GM12878 (cell line): ENCODE results near the gene SLC22A23. TPM values are rescaled to one million over a fixed set of nuclear protein-coding genes. Genes with fewer than 3 reads are reported as not detected.
A peak's percentile ranks its signal among the peaks of the same experiment; 100 is the strongest.

Source experiments
- ATAC-seq: fragments of 200-7000 bp; cut with Tn5 transposase; 3 replicates; pipeline ENCODE4 v1.9.1; 2020; ENCODE audit warnings: mild to moderate bottlenecking, moderate library complexity
- BruUV-seq: library from RNA; stranded (reverse); fragments of 400-500 nt; replicated peaks from 2 replicates; lab custom pipeline; 2021; lab: Mats Ljungman, UMichigan
- CTCF ChIA-PET: fragments of 300-600 bp; sonication (Branson Sonifier 250); formaldehyde crosslinking; extraction: SDS; loops from one replicate; lab custom pipeline; 2021; ENCODE audit warnings: inconsistent platforms; lab: Yijun Ruan, JAX
- POLR2A ChIA-PET: fragments of 350-600 bp; formaldehyde crosslinking; extraction: SDS; loops from one replicate; lab custom pipeline; 2021; ENCODE audit warnings: inconsistent platforms; lab: Charles Lee
- RAD21 ChIA-PET: fragments of 300-600 bp; sonication (Branson Sonifier 250); formaldehyde crosslinking; loops from one replicate; lab custom pipeline; 2023; ENCODE audit warnings: antibody characterized with exemption; ENCODE audit not compliant: unreplicated experiment; lab: Charles Lee
- SMC1A ChIA-PET: fragments of 300-600 bp; sonication (Branson Sonifier 250); formaldehyde crosslinking; loops from one replicate; lab custom pipeline; 2023; ENCODE audit not compliant: unreplicated experiment, uncharacterized antibody; lab: Charles Lee
- DNase-seq: peaks from one replicate; pipeline ENCODE4 v3.0.0-alpha.2; 2011; ENCODE audit warnings: low read depth, low spot score
- FAIRE-seq: peaks from 3 replicates; lab custom pipeline; 2011; peaks lifted over from hg19 to GRCh38; lab: Jason Lieb, UNC
- H2AFZ ChIP-seq: 2 replicates; pipeline ENCODE4 v1.6.0; 2011; ENCODE audit warnings: low read depth, low read length, control low read depth; ENCODE audit not compliant: control insufficient read depth
- H3K27ac ChIP-seq: 2 replicates; pipeline ENCODE4 v1.5.1; 2011; ENCODE audit warnings: control low read depth; ENCODE audit not compliant: control insufficient read depth, insufficient read depth
- H3K27me3 ChIP-seq, 2 experiments: replicated peaks in 1 of 2; 2 replicates each; pipeline versions ENCODE4 v1.6.0 to v1.6.1; 2011; ENCODE audit warnings: low read length in 1 of 2; ENCODE audit not compliant: control insufficient read depth in 2 of 2, insufficient read depth in 2 of 2
- H3K36me3 ChIP-seq, 2 experiments: 2 replicates each; pipeline ENCODE4 v1.5.1; 2011; ENCODE audit warnings: low read length in 1 of 2; ENCODE audit not compliant: control insufficient read depth in 2 of 2, insufficient read depth in 2 of 2
- H3K4me1 ChIP-seq: 2 replicates; pipeline ENCODE4 v1.6.1; 2011; ENCODE audit warnings: mild to moderate bottlenecking, low read length, moderate library complexity, mixed read lengths; ENCODE audit not compliant: control insufficient read depth, insufficient read depth
- H3K4me2 ChIP-seq: 2 replicates; pipeline ENCODE4 v1.6.0; 2011; ENCODE audit warnings: control low read depth; ENCODE audit not compliant: control insufficient read depth, insufficient read depth
- H3K4me3 ChIP-seq: fragments of 200-600 bp; sonication (generic); 2 replicates; pipeline ENCODE4 v1.5.1; 2016
- H3K79me2 ChIP-seq: 2 replicates; pipeline ENCODE4 v1.6.0; 2011; ENCODE audit warnings: low read length; ENCODE audit not compliant: control insufficient read depth, insufficient read depth
- H3K9ac ChIP-seq: 2 replicates; pipeline ENCODE4 v1.8.0; 2011; ENCODE audit warnings: low read length, control low read depth, mixed read lengths; ENCODE audit not compliant: control insufficient read depth, insufficient read depth
- H3K9me3 ChIP-seq: replicated peaks from 3 replicates; pipeline ENCODE4 v1.5.1; 2011; ENCODE audit warnings: mild to moderate bottlenecking, low read length; ENCODE audit not compliant: control insufficient read depth, insufficient read depth
- H4K20me1 ChIP-seq: 2 replicates; pipeline ENCODE4 v1.6.0; 2011; ENCODE audit not compliant: control insufficient read depth, insufficient read depth
- CTCF ChIP-seq, 3 experiments: IDR thresholded peaks in 2 of 3; conservative IDR thresholded peaks in 1 of 3; 2 replicates each; pipeline ENCODE4 v1.5.1; 2011; ENCODE audit warnings: low read depth in 3 of 3, low read length in 3 of 3, mild to moderate bottlenecking in 3 of 3, control low read depth in 2 of 3, moderate library complexity in 2 of 3, inconsistent platforms in 1 of 3, mixed read lengths in 1 of 3; ENCODE audit not compliant: control insufficient read depth in 2 of 3, insufficient read depth in 1 of 3; ENCODE audit errors: extremely low read depth in 1 of 3
- IKZF1 ChIP-seq: fragments of 450-650 bp; conservative IDR thresholded peaks from 2 replicates; pipeline ENCODE4 v1.6.1; 2017; ENCODE audit warnings: antibody characterized with exemption, mild to moderate bottlenecking
- LARP7 ChIP-seq: fragments of 450-650 bp; IDR thresholded peaks from 2 replicates; pipeline ENCODE4 v1.6.1; 2017; ENCODE audit warnings: mild to moderate bottlenecking
- WGBS: methylation state at CpG from one replicate; pipeline ENCODE4 v1.1.6; 2016; ENCODE audit warnings: low lambda C conversion rate; ENCODE audit not compliant: insufficient replicate concordance, insufficient coverage; ENCODE audit errors: missing lambda C conversion rate; 5-methylcytosine and 5-hydroxymethylcytosine counted together
- in situ Hi-C: fragments of 300-500 bp; cut with MboI; formaldehyde crosslinking; loops from 9 replicates; pipeline ENCODE4 v1.14.3; 2018; ENCODE audit warnings: mixed read lengths
- intact Hi-C: fragments of 100-400 bp; cut with micrococcal nuclease; formaldehyde crosslinking; loops from one replicate; pipeline ENCODE4 v1.14.2; 2022; ENCODE audit not compliant: unreplicated experiment
- polyA plus RNA-seq, 11 experiments: library from polyadenylated mRNA; depleted of rRNA in 4 of 11; unstranded in 6 of 11; stranded (reverse) in 5 of 11; fragments of >200 nt; fragmentation: Nextera tagmentation in 4 of 11; fragmentation: Illumina TruSeq in 1 of 11; extraction: Ambion mirVana in 4 of 11; extraction: Trizol in 1 of 11; gene quantifications; 1 replicate in 1 of 11; 2 replicates in 10 of 11; pipeline versions ENCODE4 v1.2.1 to v1.2.3, GENCODE V29; 2011 to 2016; ENCODE audit warnings: inconsistent platforms in 2 of 11, missing spikeins in 2 of 11, low read depth in 1 of 11
- total RNA-seq, 4 experiments: library from RNA; depleted of rRNA in 3 of 4; stranded (reverse); fragments of >200 nt in 3 of 4; fragmentation: Illumina TruSeq in 1 of 4; extraction: Trizol in 1 of 4; gene quantifications; 2 replicates each; pipeline versions ENCODE4 v1.2.1 to v1.2.3, GENCODE V29; 2013 to 2021

The SLC22A23 gene
- total and polyA plus RNA-seq, 10 of the 15 experiments (the other 5 are each of a cell fraction or from before 2014, with no cell fraction given): 0.20 to 2.4 (median 0.74) TPM

DNA sequence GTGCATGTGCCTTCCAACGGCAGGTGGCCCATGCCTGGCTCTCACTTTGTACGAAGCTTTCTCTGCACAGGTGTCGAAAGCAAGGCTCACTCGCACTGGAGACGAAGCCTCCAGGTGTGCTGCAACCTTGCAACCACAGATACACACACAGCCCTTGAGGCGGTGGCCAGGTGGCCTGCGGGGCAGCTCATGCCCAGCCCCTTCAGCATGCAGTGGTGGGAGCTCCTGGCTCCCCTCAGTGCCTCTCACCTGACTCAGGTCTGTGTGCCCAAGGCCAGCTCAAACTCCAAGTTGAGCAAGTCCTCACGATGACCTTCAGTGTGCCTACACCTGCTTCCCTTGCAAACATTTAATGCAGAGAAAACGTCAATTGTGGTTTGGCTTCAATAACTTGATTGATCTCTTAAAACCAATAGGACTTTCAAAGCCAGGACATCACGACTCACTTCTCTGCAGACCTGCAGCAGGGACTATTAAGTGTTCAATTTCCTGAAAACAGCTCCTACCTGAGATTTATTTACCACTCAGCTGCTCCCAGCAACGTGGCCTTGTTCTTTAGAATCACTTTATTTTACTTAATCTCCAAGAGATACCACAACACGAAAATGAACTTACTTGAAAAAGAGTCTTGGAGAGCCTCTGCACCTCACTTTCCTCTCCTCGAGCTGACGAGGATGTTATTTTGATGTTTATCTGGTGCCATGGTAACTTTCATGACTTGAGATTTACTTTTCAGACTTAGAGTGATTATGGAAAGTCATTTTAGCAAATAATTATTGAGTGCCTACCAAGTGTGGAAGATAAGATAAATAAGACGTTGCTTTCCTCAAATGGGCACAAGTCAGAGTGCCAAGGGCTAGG is 86.3 kb downstream of the SLC22A23 start (continued):
- no peak for TF ChIP-seq CTCF (IDR thresholded peaks at IDR 0.05 in 2 of 3, conservative IDR thresholded peaks at IDR 0.05 in 1 of 3; ENCODE audit: control insufficient read depth in 2 of 3, extremely low read depth in 1 of 3, insufficient read depth in 1 of 3, low read depth in 3 of 3, low read length in 3 of 3)

GRCh38 chr6:3369985-3370360 is 86.9 kb downstream of the SLC22A23 start:
- no TSS peak for BruUV-seq
- in situ Hi-C loops: no loop called here

More at GRCh38 chr6:3369985-3370360, 86.9 kb downstream of the SLC22A23 start:
- ChIA-PET RAD21 (interaction anchor here (1.3 to 3.6 kb wide), 4 partner anchors 12 to 45 kb away, joined by 3 to 21 read pairs (median 4); no protein-coding TSS in a partner anchor), POLR2A (interaction anchor here (1.1 to 2.4 kb wide), 2 partner anchors 10 to 13 kb away, joined by 3 to 17 read pairs; no protein-coding TSS in a partner anchor), SMC1A (interaction anchor here (1.2 to 12.4 kb wide), 5 partner anchors 9 to 50 kb away, joined by 3 to 103 read pairs (median 4); no protein-coding TSS in a partner anchor), CTCF (interaction anchor here (0.7 to 1.3 kb wide), 2 partner anchors 9 to 71 kb away, joined by 3 to 7 read pairs; no protein-coding TSS in a partner anchor)
- Histone ChIP-seq H2AFZ (no peak overlapping the region), H3K36me3 (no peaks in the 10 kb centered on the region), H3K27ac (no peak overlapping the region), H3K4me1 (peaks cover 6% of the 10 kb centered on the region; the same call in 1 of the 2 replicates), H3K9me3 (no peaks in the 10 kb centered on the region), H3K79me2 (no peaks in the 10 kb centered on the region), H4K20me1 (no peaks in the 10 kb centered on the region), H3K27me3 (no peaks in the 10 kb centered on the region), H3K9ac (no peak overlapping the region), H3K4me3 (no peak overlapping the region), H3K4me2 (no peak overlapping the region)
- intact Hi-C loops: no loop called here
- DNase-seq (no peak), FAIRE-seq (no peak), ATAC-seq (no peak)
- TF ChIP-seq LARP7 (no peak), IKZF1 (peak; percentile 26; the same call in 1 of the 2 replicates)
- 50% methylated on average over 5 of the region's 5 CpGs for WGBS
